ENCODE data around the gene ACP7.
"Not testable (repeated sequence)": the region's sequence is repeated elsewhere in the genome, so short reads cannot be mapped to it uniquely, and the experiment has no call there.

The ACP7 gene

GRCh38 chr19:39078436-39079200 is 5.5 kb upstream of the ACP7 start:
- no peak for DNase-seq

- no peak for DNase-seq
Measured at GRCh38 chr19:39080431-39080830, 3.7 kb upstream of the ACP7 start.

DNA sequence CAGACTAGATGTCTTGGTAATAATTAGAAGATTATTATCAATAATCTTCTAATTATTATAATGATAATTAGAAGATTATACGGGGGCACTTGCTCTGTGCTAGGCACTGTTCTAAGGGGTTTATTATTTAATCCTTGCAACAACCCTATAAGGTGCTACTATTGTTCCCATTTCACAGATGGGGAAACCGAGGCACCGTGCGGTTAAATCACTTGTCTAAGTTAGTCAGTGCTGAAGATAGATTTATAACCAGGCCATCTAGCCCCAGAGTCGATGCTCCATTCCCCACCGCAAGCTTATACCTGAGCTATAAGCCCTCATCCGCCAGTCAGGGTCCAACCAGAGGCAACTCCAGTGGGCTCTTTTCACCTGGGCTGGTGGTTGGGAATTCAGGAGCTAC is 2.0 kb upstream of the ACP7 start:
- no peak for DNase-seq

- no peak for DNase-seq
Measured at GRCh38 chr19:39082745-39083598, 1.2 kb upstream of the ACP7 start.

GRCh38 chr19:39083599-39083982 is 577 bp upstream of the ACP7 start:
- DNase-seq: no peak

DNA sequence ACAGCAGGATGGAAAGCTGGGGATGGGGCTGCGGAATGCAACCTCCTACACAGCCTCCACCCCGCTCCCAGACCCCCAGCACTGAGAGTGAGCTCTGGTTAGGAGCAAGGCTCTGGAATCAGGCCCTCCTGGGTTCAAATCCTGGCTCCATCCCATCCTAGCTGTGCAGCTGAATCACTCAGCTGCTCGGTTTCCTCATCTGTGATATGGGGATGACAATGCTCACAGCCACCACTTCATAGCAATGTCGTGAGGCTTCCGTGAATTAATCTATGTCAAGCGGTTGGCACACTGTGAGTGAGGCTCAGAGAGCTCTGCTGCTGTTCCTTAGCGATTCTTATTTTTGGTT is 538 bp downstream of the ACP7 start:
- no peak for DNase-seq

- no peak for DNase-seq
Measured at GRCh38 chr19:39085392-39085791, 1.2 kb downstream of the ACP7 start.

GRCh38 chr19:39086386-39086785 is 2.2 kb downstream of the ACP7 start:
- DNase-seq: no peak

DNA sequence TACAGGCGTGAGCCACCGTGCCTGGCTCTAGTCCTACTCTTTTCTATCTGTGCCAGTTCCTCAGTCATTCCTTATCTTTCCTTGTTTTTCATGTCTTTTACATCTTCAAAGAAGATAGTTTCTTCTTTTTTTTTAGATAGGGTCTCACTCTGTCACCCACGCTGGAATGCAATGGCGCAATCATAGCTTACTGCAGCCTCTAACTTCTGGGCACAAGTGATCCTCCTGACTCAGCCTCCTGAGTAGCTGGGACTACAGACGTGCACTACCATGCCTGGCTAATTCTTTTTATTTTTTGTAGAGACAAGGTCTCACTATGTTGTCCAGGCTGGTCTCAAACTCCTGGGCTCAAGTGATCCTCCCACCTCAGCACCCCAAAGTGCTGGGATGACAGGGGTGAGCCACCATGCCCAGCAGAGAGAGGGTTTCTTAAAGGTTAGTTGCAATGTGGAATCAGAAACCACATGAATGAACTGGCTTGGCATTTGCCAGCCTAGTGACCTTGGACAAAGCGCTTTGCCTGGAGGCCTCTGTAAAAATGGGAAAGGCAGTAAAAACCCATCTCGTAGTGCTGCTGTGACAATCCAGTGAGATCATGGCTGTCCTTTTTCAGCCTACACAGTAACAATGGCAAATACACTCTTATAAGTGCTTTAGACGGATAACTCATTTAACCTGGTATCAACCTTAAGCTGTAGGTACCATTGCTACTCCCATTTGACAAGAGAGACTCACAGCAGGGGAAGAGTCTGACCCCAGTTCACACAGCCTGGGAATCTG is 3.9 kb downstream of the ACP7 start:
- DNase-seq: no peak

DNA sequence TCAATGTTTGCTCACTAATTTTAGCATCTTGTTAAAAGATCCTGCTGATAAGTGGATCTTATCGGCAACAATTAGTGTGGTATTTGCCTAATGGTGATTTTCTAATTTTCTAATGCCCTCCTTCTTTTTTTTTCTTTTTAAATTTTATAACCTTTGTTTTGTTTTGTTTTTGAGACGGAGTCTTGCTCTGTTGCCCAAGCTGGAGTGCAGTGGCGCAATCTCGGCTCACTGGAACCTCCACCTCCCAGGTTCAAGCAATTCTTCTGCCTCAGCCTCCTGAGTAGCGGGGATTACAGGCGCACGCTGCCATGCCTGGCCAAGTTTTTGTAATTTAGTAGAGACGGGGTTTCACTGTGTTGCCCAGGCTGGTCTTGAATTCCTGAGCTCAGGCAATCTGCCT is 5.8 kb downstream of the ACP7 start:
- DNase-seq: not testable (repeated sequence)

DNA sequence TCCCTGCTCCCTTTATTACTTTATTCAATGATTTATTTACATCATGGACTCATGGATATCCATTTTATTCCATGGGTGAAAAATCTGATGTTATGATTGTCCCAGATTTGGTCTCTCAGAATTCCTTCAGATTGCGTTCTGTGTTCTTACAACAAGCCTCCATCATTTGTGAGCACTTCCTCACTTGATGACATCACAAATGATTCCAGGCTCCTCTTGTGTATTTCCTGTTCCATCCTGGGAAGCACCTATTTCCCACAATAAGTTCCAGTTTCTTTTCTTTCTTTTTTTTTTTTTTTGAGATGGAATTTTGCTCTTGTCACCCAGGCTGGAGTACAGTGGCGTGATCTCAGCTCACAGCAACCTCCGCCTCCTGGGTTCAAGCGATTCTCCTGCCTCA is 6.7 kb downstream of the ACP7 start:
- DNase-seq: no peak

DNA sequence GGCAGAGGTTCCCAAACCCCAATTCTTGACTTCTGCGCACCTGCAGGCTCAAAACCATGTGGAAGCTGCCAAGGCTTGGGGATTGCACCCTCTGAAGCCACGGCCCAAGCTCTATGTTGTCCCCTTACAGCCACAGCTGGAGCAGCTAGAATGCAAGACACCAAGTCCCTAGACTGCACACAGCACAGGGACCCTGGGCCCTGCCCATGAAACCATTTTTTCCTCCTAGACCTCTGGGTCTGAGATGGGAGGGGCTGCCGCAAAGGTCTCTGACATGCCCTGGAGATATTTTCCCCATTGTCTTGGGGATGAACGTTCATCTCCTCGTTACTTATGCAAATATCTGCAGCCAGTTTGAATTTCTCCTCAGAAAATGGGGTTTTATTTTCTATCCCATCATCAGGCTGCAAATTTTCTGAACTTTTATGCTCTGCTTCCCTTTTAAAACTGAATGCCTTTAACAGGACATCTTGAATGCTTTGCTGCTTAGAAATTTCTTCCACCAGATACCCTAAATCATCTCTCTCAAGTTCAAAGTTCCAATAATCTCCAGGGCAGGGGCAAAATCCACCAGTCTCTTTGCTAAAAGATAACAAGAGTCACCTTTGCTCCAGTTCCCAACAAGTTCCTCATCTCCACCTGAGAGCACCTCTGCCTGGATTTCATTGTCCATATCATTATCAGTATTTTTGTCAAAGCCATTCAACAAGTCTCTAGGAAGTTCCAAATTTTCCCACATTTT is 11.8 kb downstream of the ACP7 start:
- not testable (repeated sequence) for DNase-seq

DNA sequence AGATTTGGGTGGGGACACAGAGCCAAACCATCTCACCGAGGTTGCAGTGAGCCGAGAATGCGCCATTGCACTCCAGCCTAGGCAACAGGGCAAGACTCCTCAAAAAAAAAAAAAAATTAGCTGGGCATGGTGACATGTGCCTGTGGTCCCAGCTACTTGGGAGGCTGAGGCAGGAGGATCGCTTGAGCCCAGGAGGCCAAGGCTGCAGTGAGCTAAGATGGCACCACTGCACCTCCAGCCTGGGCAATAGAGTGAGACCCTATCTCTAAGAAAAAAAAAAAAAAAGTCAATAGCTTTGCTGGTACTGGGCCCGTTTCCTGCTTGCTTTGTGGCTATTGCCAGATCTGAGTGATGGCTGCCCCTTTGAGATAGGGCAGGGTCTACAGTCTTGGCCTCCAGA is 13.1 kb downstream of the ACP7 start:
- DNase-seq: no peak

GRCh38 chr19:39097721-39098120 is 13.6 kb downstream of the ACP7 start:
- DNase-seq: no peak

GRCh38 chr19:39098365-39099269 is 14.4 kb downstream of the ACP7 start:
- DNase-seq: no peak

- DNase-seq: no peak
Measured at GRCh38 chr19:39099341-39099740, 15.2 kb downstream of the ACP7 start.

- DNase-seq: no peak
Measured at GRCh38 chr19:39100500-39101166, 16.5 kb downstream of the ACP7 start.

DNA sequence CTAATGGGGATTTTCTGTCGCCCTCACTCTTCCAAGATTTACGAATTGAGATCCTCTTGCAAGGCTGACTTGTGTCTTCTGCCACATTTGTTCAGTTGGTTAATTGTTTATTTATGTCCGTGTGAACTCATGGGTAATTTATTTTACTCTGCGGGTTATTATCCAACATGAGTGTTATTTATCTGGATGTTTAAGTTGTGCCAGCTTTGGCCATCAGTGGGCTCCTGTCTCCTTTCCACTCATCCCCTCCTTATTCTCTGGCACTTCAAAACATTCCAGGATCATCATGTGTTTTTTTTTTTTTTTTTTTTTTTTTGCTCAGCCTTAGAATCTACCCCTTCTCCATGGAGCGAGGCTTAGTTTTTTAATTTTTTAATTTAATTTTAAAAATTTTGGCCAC is 19.0 kb downstream of the ACP7 start:
- DNase-seq: no peak

DNA sequence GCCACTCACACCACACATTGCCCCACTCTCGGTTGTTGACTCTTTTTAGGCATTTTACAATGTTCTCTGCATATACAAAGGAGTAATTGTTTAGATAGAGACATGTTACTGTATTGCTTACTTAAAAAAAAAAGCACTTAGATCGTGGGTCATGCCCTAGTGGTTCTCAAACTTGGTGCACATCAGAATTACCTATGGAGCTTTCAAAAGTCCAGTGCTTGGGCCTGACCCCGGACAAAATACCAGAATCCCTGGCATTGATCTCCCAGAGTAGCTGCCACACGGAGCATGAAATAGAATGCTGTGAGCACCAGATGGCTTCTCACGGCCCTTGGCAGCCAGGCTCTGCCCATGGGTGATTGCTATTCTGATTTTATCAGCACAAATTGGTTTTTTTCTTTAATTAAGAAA is 20.0 kb downstream of the ACP7 start:
- DNase-seq: no peak

- DNase-seq: no peak
Measured at GRCh38 chr19:39106194-39106593, 22.0 kb downstream of the ACP7 start.

DNA sequence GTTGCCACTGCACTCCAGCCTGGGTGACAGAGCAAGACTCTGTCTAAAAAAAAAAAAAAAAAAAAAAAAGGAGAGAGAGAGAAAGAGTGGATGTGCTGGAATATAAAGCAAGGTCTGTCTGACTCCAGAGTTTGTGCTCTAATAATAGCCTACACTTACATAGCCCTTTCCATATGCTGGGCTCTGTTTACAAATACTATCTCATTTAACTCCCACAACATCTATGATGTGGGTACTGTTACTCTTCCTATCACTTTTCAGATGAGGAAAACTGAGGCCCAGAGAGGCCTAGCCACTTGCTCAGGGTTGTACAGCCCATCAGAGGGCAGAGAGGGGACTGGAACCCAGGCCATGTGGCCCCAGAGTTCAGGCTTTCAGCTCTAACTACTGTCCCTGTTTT is 25.5 kb downstream of the ACP7 start:
- no peak for DNase-seq
